Measurements from ENCODE around the gene IAPP.
"Not testable (repeated sequence)": the region's sequence is repeated elsewhere in the genome, so short reads cannot be mapped to it uniquely, and the experiment has no call there.

IAPP gene

GRCh38 chr12:21413369-21414277 lies 40.9 kb downstream of the IAPP start:
- DNase-seq (ENCODE audit: low read depth, low spot score), result no peak
- H3K4me3 ChIP-seq (ENCODE audit: low read depth, low read length), result no peak overlapping the region
- ChIA-PET POLR2A (no interaction called here), CTCF (no interaction called here)
- TF ChIP-seq CTCF (IDR thresholded peaks at IDR 0.05; ENCODE audit: insufficient read depth, low read length, missing control alignments), result no peak

- ChIA-PET POLR2A (no interaction called here), CTCF (interaction anchor here (1.3 kb wide), 1 partner anchor 14 kb away, joined by 3 read pairs; no protein-coding TSS in a partner anchor)
- H3K4me3 ChIP-seq (ENCODE audit: low read depth, low read length), result no peak overlapping the region
- peak; percentile 19 for DNase-seq (ENCODE audit: low read depth, low spot score)
- TF ChIP-seq CTCF (IDR thresholded peaks at IDR 0.05; ENCODE audit: insufficient read depth, low read length, missing control alignments), result no peak
Measured at GRCh38 chr12:21416511-21417121, 43.9 kb downstream of the IAPP start.

GRCh38 chr12:21418398-21418797 lies 45.7 kb downstream of the IAPP start:
- H3K4me3 ChIP-seq (ENCODE audit: low read depth, low read length); CTCF ChIA-PET; DNase-seq (ENCODE audit: low read depth, low spot score); POLR2A ChIA-PET: not testable (repeated sequence)

GRCh38 chr12:21419009-21419699 lies 46.5 kb downstream of the IAPP start:
- H3K4me3 ChIP-seq (ENCODE audit: low read depth, low read length); POLR2A ChIA-PET; CTCF ChIA-PET; DNase-seq (ENCODE audit: low read depth, low spot score): not testable (repeated sequence)

GRCh38 chr12:21428241-21428640 lies 55.5 kb downstream of the IAPP start:
- TF ChIP-seq CTCF (IDR thresholded peaks at IDR 0.05; ENCODE audit: insufficient read depth, low read length, missing control alignments), result no peak
- ChIA-PET CTCF (no interaction called here), POLR2A (interaction anchor here (1.0 kb wide), 1 partner anchor 9 kb away, joined by 4 read pairs; the partner anchor contains the start of gene PYROXD1)
- no peak overlapping the region for H3K4me3 ChIP-seq (ENCODE audit: low read depth, low read length)
- no peak for DNase-seq (ENCODE audit: low read depth, low spot score)
